Tibial nerve (tissue), 4 donors: ENCODE data around the gene NKX6-2. TPM values are rescaled to one million over a fixed set of nuclear protein-coding genes. Genes with fewer than 3 reads are reported as not detected.

Source experiments
- DNase-seq, 2 donors: peaks; one replicate each; pipeline ENCODE4 v3.0.0-alpha.2; 2019; ENCODE audit warnings: low spot score in 2 of 2
- H3K27ac ChIP-seq, 4 donors: fragments of 200-600 bp; sonication (generic) in 3 of 4; one replicate each; pipeline ENCODE4 v1.5.1; 2017 to 2019; ENCODE audit warnings: mild to moderate bottlenecking in 1 of 4
- H3K27me3 ChIP-seq, 2 donors: fragments of 200-600 bp; sonication (generic) in 1 of 2; one replicate each; pipeline versions ENCODE4 v1.5.1 to v1.6.0; 2017 to 2019
- H3K36me3 ChIP-seq, 3 donors: fragments of 200-600 bp; sonication (generic); one replicate each; pipeline ENCODE4 v1.5.1; 2018 to 2019
- H3K4me1 ChIP-seq, 4 donors: fragments of 200-600 bp; sonication (generic) in 3 of 4; one replicate each; pipeline ENCODE4 v1.5.1; 2017 to 2019
- H3K4me3 ChIP-seq, 4 donors: fragments of 200-600 bp; sonication (generic) in 3 of 4; one replicate each; pipeline ENCODE4 v1.5.1; 2017 to 2019; ENCODE audit warnings: mild to moderate bottlenecking in 1 of 4, moderate library complexity in 1 of 4
- H3K9me3 ChIP-seq, 4 donors: fragments of 200-600 bp; sonication (generic) in 3 of 4; one replicate each; pipeline ENCODE4 v1.5.1; 2017 to 2019
- EP300 ChIP-seq, 2 donors: sonication (generic); formaldehyde crosslinking; IDR thresholded peaks; one replicate each; pipeline ENCODE4 v1.6.1; 2017; ENCODE audit warnings: antibody characterized with exemption in 2 of 2, mild to moderate bottlenecking in 1 of 2
- POLR2A ChIP-seq, 2 donors: fragments of 450-650 bp; IDR thresholded peaks; one replicate each; pipeline ENCODE4 v1.6.1; 2017; ENCODE audit warnings: antibody characterized with exemption in 2 of 2, mild to moderate bottlenecking in 2 of 2, moderate library complexity in 2 of 2
- WGBS, 2 donors: methylation state at CpG; one replicate each; pipeline ENCODE4 v1.1.5; 2018; 5-methylcytosine and 5-hydroxymethylcytosine counted together
- total RNA-seq, 4 donors: library from RNA; depleted of rRNA; stranded (reverse); fragments of >200 nt; gene quantifications; one replicate each; pipeline ENCODE4 v1.1.0, GENCODE V29; 2016
- TF ChIP-seq, protein P1 (sequence below), 5 experiments: fragments of 200-600 bp in 3 of 5; fragments of 450-650 bp in 2 of 5; sonication (generic) in 3 of 5; IDR thresholded peaks; one replicate each; pipeline ENCODE4 v1.5.1; 2016 to 2019; ENCODE audit warnings: antibody characterized with exemption in 5 of 5, mild to moderate bottlenecking in 3 of 5, moderate library complexity in 2 of 5

NKX6-2 gene
- total RNA-seq, 4 donors from 2014 or later, result 0.20 to 10.3 (median 2.5) TPM

GRCh38 chr10:132780356-132780755 lies 5.6 kb downstream of the NKX6-2 start:
- H3K27ac ChIP-seq, result no peak overlapping the region
- peaks cover 0 to 5% (median 0%) of the 10 kb centered on the region in 4 donors for H3K9me3 ChIP-seq
- DNase-seq, result no peak
- H3K4me3 ChIP-seq, result no peak overlapping the region
- TF ChIP-seq EP300 (IDR thresholded peaks at IDR 0.05), result no peak
- TF ChIP-seq, protein P1, sequence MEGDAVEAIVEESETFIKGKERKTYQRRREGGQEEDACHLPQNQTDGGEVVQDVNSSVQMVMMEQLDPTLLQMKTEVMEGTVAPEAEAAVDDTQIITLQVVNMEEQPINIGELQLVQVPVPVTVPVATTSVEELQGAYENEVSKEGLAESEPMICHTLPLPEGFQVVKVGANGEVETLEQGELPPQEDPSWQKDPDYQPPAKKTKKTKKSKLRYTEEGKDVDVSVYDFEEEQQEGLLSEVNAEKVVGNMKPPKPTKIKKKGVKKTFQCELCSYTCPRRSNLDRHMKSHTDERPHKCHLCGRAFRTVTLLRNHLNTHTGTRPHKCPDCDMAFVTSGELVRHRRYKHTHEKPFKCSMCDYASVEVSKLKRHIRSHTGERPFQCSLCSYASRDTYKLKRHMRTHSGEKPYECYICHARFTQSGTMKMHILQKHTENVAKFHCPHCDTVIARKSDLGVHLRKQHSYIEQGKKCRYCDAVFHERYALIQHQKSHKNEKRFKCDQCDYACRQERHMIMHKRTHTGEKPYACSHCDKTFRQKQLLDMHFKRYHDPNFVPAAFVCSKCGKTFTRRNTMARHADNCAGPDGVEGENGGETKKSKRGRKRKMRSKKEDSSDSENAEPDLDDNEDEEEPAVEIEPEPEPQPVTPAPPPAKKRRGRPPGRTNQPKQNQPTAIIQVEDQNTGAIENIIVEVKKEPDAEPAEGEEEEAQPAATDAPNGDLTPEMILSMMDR (IDR thresholded peaks at IDR 0.05), result no peak
- TF ChIP-seq POLR2A (IDR thresholded peaks at IDR 0.05), result no peak
- 92 to 94% methylated on average over 11 to 12 of the region's 12 CpGs for WGBS, 2 donors
- peaks cover 0 to 22% of the 10 kb centered on the region in 2 donors for H3K27me3 ChIP-seq
- peaks cover 0 to 13% (median 0%) of the 10 kb centered on the region in 4 donors for H3K4me1 ChIP-seq
- H3K36me3 ChIP-seq, result peaks cover 0 to 89% (median 9%) of the 10 kb centered on the region in 3 donors

DNA sequence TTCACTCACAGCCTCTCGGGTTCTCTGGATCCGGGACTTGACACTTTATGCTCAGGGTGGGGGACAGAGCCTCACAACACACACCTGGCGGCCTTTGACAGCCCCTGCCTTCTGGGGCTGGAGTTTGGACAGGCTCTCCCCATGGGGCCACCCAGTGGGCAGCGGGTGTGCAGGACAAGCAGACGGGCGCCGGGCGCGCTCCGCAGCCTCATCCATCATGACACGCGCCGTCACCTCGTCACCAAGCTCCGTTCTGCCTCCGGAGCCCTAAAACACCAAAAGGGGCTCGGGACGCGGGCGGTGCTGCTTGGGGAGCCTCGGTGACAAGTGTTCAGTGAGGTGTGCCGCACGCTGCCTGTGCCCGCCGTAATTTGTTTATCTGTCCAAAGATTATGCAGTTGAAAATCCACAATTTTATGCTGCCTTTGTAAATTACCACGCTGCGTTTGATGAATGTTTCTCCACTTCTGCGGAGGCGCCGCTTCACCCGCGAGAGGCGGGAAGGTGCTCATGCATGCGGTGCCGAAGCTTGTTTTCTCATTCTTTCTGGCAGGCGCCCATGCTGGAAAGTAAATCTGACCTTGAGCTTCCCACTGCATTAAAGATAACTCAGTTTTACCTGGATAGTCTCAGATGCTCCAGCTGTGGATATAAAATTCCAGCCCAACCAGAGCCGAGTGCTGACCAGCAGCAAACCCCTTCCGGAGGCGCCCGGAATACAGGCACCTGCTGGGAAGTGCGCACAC lies 6.2 kb downstream of the NKX6-2 start:
- H3K27me3 ChIP-seq, result peaks cover 0 to 16% of the 10 kb centered on the region in 2 donors
- DNase-seq, result no peak
- peaks cover 0 to 6% (median 0%) of the 10 kb centered on the region in 4 donors for H3K4me1 ChIP-seq
- H3K27ac ChIP-seq, result no peak overlapping the region
- TF ChIP-seq POLR2A (IDR thresholded peaks at IDR 0.05) (no peak), EP300 (IDR thresholded peaks at IDR 0.05) (no peak)
- TF ChIP-seq, protein P1 (IDR thresholded peaks at IDR 0.05), result no peak
- 93 to 95% methylated on average over 38 to 41 of the region's 41 CpGs for WGBS, 2 donors
- H3K9me3 ChIP-seq, result peaks cover 0 to 5% (median 0%) of the 10 kb centered on the region in 4 donors
- peaks cover 0 to 91% (median 9%) of the 10 kb centered on the region in 3 donors for H3K36me3 ChIP-seq
- no peak overlapping the region for H3K4me3 ChIP-seq

DNA sequence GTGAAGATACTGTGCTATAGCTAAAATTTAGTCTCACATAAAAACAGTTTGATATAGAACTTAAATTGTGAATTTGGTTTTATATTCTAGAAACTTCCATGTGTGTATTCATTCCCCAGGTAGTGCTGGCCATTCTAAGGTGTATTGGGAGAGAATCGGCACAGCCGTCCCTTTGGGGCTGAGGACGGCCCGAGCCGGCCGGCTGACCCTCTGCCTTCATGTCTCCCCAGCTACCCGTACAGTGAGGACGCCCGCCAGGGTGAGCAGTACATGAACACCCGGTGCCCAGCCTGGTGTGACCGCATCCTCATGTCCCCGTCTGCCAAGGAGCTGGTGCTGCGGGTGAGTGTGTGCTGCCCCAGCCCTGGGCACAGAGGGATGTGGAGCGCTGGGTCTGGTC lies 8.5 kb downstream of the NKX6-2 start:
- WGBS, 2 donors, result 94 to 98% methylated on average over 9 to 12 of the region's 14 CpGs
- Histone ChIP-seq H3K27me3 (no peaks in the 10 kb centered on the region), H3K27ac (no peak overlapping the region), H3K4me3 (no peak overlapping the region), H3K4me1 (no peaks in the 10 kb centered on the region), H3K36me3 (peaks cover 0 to 81% (median 9%) of the 10 kb centered on the region in 3 donors), H3K9me3 (no peaks in the 10 kb centered on the region)
- TF ChIP-seq POLR2A (IDR thresholded peaks at IDR 0.05) (no peak), EP300 (IDR thresholded peaks at IDR 0.05) (no peak)
- TF ChIP-seq, protein P1 (IDR thresholded peaks at IDR 0.05), result no peak
- no peak for DNase-seq

DNA sequence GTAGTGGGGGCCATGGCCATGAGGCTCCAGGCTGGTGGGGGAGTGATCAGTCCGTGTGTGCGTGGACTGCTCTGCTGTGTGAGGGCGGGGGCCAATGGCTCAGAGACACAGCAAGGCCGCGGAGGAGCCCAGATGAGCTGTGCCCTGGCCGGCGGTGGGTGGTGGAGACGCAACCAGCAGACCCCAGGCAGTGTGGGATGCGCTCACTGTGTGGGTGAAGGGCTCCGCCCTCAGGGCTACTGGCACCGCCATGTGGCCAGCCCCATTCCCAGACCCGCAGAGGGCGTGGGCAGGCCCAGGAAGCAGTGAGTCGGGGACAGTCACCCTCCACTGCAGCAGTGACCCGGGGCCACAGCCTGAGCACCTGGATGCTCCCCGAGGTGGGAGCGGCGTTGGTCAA lies 9.1 kb downstream of the NKX6-2 start:
- 95% methylated on average over 13 to 16 of the region's 18 CpGs for WGBS, 2 donors
- no peaks in the 10 kb centered on the region for H3K4me1 ChIP-seq
- DNase-seq, result no peak
- H3K9me3 ChIP-seq, result no peaks in the 10 kb centered on the region
- no peaks in the 10 kb centered on the region for H3K27me3 ChIP-seq
- no peak overlapping the region for H3K4me3 ChIP-seq
- H3K36me3 ChIP-seq, result peaks cover 0 to 74% (median 8%) of the 10 kb centered on the region in 3 donors
- H3K27ac ChIP-seq, result no peak overlapping the region
- TF ChIP-seq EP300 (IDR thresholded peaks at IDR 0.05), result no peak
- TF ChIP-seq POLR2A (IDR thresholded peaks at IDR 0.05), result no peak
- TF ChIP-seq, protein P1 (IDR thresholded peaks at IDR 0.05), result no peak

DNA sequence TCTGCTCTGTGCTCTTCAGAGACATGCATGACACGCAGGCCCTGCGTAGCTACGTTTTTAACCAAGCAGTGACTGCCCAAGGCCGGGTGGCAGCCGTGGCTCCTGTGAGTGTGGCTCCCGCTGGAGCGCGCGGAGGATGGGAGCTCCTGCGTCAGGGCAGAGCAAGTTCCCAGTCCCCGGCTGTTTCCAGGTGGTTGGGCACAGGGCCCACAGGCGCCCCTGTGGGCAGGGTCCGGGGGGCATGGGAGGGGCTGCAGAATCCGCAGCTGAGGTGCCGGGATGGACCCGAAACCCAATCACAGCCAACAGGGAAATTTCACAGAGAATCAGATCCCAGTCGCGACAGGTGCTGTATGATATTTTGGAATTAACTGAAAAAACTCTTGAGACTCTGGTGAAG lies 9.8 kb downstream of the NKX6-2 start:
- Histone ChIP-seq H3K36me3 (peaks cover 0 to 73% (median 1%) of the 10 kb centered on the region in 3 donors), H3K4me3 (no peak overlapping the region), H3K27me3 (no peaks in the 10 kb centered on the region), H3K27ac (no peak overlapping the region), H3K4me1 (no peaks in the 10 kb centered on the region), H3K9me3 (no peaks in the 10 kb centered on the region)
- WGBS, 2 donors, result 91 to 93% methylated on average over 16 to 18 of the region's 18 CpGs
- TF ChIP-seq EP300 (IDR thresholded peaks at IDR 0.05), result no peak
- TF ChIP-seq, protein P1 (IDR thresholded peaks at IDR 0.05), result no peak
- no peak for TF ChIP-seq POLR2A (IDR thresholded peaks at IDR 0.05)
- no peak for DNase-seq
